RWPE2 (cell line): ENCODE measurements around the gene NECTIN4.

Experiments used
- ATAC-seq: fragments of 200-7000 bp; cut with Tn5 transposase; 3 replicates; pipeline ENCODE4 v1.9.1; 2021; ENCODE audit warnings: low read depth
- DNase-seq: peaks from one replicate; pipeline ENCODE4 v3.0.0-alpha.2; 2020; ENCODE audit warnings: low spot score
- H3K27ac ChIP-seq: fragments of 450-650 bp; 2 replicates; pipeline ENCODE4 v1.5.1; 2017; ENCODE audit warnings: mild to moderate bottlenecking; ENCODE audit not compliant: poor library complexity, severe bottlenecking
- H3K27me3 ChIP-seq: fragments of 250-450 bp; sonication (Bioruptor Pico); 2 replicates; pipeline ENCODE4 v1.5.1; 2021; ENCODE audit warnings: mild to moderate bottlenecking, moderate library complexity; ENCODE audit not compliant: insufficient read depth, poor library complexity, severe bottlenecking
- H3K36me3 ChIP-seq: fragments of 250-450 bp; sonication (Bioruptor Pico); 2 replicates; pipeline ENCODE4 v1.5.1; 2020; ENCODE audit warnings: low read depth, mild to moderate bottlenecking, moderate library complexity
- H3K4me1 ChIP-seq: fragments of 250-450 bp; sonication (Bioruptor Pico); 2 replicates; pipeline ENCODE4 v1.5.1; 2021; ENCODE audit warnings: mild to moderate bottlenecking, moderate library complexity; ENCODE audit not compliant: insufficient read depth, poor library complexity, severe bottlenecking
- H3K4me3 ChIP-seq: fragments of 250-450 bp; sonication (Bioruptor Pico); 2 replicates; pipeline ENCODE4 v1.5.1; 2021; ENCODE audit warnings: mild to moderate bottlenecking, moderate library complexity; ENCODE audit not compliant: severe bottlenecking
- H3K9me3 ChIP-seq: fragments of 250-450 bp; sonication (Bioruptor Pico); 2 replicates; pipeline ENCODE4 v1.5.1; 2021; ENCODE audit warnings: mild to moderate bottlenecking, moderate library complexity; ENCODE audit not compliant: severe bottlenecking
- TF ChIP-seq, protein P1 (sequence below): fragments of 450-650 bp; IDR thresholded peaks from one replicate; pipeline ENCODE4 v1.5.1; 2017; ENCODE audit warnings: mild to moderate bottlenecking, moderate library complexity; ENCODE audit not compliant: poor library complexity, severe bottlenecking

NECTIN4 gene

GRCh38 chr1:161048949-161049722 is 40.2 kb downstream of the NECTIN4 start:
- Histone ChIP-seq H3K27ac (no peak overlapping the region), H3K9me3 (no peaks in the 10 kb centered on the region), H3K36me3 (no peaks in the 10 kb centered on the region), H3K27me3 (no peaks in the 10 kb centered on the region), H3K4me1 (peaks cover 7% of the 10 kb centered on the region), H3K4me3 (no peak overlapping the region)
- no peak for ATAC-seq
- no peak for DNase-seq
- TF ChIP-seq, protein P1, sequence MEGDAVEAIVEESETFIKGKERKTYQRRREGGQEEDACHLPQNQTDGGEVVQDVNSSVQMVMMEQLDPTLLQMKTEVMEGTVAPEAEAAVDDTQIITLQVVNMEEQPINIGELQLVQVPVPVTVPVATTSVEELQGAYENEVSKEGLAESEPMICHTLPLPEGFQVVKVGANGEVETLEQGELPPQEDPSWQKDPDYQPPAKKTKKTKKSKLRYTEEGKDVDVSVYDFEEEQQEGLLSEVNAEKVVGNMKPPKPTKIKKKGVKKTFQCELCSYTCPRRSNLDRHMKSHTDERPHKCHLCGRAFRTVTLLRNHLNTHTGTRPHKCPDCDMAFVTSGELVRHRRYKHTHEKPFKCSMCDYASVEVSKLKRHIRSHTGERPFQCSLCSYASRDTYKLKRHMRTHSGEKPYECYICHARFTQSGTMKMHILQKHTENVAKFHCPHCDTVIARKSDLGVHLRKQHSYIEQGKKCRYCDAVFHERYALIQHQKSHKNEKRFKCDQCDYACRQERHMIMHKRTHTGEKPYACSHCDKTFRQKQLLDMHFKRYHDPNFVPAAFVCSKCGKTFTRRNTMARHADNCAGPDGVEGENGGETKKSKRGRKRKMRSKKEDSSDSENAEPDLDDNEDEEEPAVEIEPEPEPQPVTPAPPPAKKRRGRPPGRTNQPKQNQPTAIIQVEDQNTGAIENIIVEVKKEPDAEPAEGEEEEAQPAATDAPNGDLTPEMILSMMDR: no peak

DNA sequence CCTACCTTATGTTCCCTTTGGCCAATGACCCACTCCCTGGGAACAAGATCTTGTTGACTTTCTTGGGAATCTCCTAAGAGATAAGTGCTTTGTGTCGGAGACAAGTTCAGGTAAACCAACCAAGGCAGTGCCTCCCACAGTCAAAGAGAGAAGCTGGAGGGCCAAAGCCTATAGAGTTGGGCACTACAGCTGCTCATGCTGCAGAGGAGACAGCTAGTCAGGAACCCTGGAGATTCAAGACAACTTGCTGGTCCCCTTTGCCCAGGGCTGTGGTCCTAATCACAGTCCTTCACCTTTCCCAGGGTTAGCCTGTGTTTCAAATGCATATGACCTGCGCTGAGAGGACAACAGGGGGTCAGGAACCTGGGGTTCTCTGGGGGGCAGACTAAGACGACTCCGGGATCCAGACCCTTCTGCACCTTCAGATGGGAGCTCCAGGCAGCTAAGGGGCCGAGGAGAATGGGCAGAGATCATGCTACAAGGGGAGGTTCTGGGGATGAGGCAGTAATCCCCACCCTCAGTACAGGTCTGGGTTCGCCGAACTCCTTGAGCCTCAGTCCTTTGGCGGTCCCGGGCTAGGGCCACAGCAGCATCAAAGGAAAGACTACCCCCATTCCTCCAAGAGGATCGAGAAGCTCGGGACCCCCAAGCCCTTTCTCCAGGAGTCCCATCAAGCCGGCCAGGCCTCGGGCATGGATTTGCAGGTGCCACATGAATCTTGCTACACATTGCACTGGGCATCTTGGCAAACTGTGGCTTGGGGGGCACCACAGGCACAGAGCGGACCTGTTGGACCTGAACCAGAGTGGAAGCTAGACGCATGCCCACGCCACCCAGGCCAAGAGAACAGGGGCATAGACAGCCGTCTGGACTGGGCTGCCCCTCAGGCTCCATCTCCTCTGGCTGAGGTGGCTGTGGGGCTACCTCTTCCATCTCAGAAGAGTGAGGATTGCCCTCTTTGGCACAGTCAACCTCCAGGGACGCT is 41.6 kb downstream of the NECTIN4 start:
- peaks cover 6% of the 10 kb centered on the region for H3K36me3 ChIP-seq
- no peak overlapping the region for H3K27ac ChIP-seq
- no peak overlapping the region for H3K4me3 ChIP-seq
- H3K27me3 ChIP-seq: no peaks in the 10 kb centered on the region
- TF ChIP-seq, protein P1: no peak
- ATAC-seq: no peak
- peaks cover 7% of the 10 kb centered on the region for H3K4me1 ChIP-seq
- no peak for DNase-seq
- no peaks in the 10 kb centered on the region for H3K9me3 ChIP-seq

DNA sequence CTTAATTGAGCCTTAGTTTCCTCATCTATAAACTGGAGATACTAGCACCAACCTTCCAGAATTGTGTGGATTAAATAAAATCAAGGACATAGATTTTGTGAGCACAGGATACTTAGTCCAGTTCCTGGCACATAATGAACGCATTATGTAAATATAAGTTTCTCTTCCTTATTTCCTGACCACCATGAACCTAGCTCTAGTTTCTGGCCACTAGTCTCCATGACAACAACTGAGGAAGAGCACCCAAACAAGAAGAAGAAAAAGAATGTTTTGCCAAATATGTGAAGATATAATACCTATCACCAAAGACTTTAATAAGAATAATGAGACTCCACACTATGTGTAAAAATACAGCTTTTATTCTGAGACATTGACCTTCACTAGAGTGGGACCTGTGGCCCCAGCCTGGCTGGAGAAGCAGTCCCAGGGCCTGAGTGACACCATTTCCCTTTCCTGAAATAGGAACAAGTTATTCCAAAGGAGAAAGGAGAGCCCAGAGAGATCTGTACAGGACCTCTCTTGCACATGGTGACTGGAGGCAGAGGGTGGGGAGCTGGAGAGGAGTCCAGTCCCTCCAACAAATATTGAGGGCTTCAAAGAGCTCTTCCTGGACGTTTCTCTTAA is 42.6 kb downstream of the NECTIN4 start:
- no peak for ATAC-seq

GRCh38 chr1:161045736-161046604 is 43.4 kb downstream of the NECTIN4 start, which contains the start of gene USF1:
Gene USF1, minus strand, starts transcription at chr1:161045977. Its CDS starts 2,702 bp downstream, at chr1:161043275.
- Histone ChIP-seq H3K27me3 (no peaks in the 10 kb centered on the region), H3K4me1 (peaks cover 7% of the 10 kb centered on the region), H3K36me3 (peaks cover 21% of the 10 kb centered on the region), H3K27ac (peak within 1 kb of the TSS; percentile 74), H3K4me3 (peak within 1 kb of the TSS; percentile 62), H3K9me3 (no peaks in the 10 kb centered on the region)
- ATAC-seq: peak; percentile 84
- peak; percentile 89 for DNase-seq
- TF ChIP-seq, protein P1: no peak

More for the DNA sequence above, 42.6 kb downstream of the NECTIN4 start:
- Histone ChIP-seq H3K36me3 (peaks cover 15% of the 10 kb centered on the region), H3K9me3 (no peaks in the 10 kb centered on the region), H3K4me1 (peaks cover 7% of the 10 kb centered on the region), H3K27ac (peak overlapping the region; percentile 74), H3K4me3 (peak overlapping the region; percentile 62), H3K27me3 (no peaks in the 10 kb centered on the region)
- DNase-seq: no peak
- TF ChIP-seq, protein P1: no peak
